PC-9 (cell line): Measurements from ENCODE around the gene NEIL1. TPM values are rescaled to one million over a fixed set of nuclear protein-coding genes. Genes with fewer than 3 reads are reported as not detected.

ENCODE experiments used
- BruUV-seq: library from RNA; stranded (reverse); fragments of 400-500 nt; replicated peaks from 2 replicates; lab custom pipeline; 2021; lab: Mats Ljungman, UMichigan
- CTCF ChIA-PET: fragments of 300-600 bp; sonication (Branson Sonifier 250); formaldehyde crosslinking; loops from one replicate; lab custom pipeline; 2022; ENCODE audit warnings: antibody characterized with exemption; lab: Charles Lee
- POLR2A ChIA-PET: fragments of 300-600 bp; sonication (Branson Sonifier 250); formaldehyde crosslinking; loops from one replicate; lab custom pipeline; 2022; ENCODE audit warnings: antibody characterized with exemption; ENCODE audit not compliant: unreplicated experiment; lab: Charles Lee
- DNase-seq, 2 experiments: peaks; one replicate each; pipeline versions ENCODE4 v3.0.0 to v3.0.0-alpha.2; 2015 to 2022; ENCODE audit warnings: mixed read lengths in 1 of 2
- H2AFZ ChIP-seq: fragments of 200-600 bp; sonication (generic); 2 replicates; pipeline ENCODE4 v1.8.1; 2017; ENCODE audit warnings: antibody characterized with exemption
- H3F3A ChIP-seq: fragments of 200-600 bp; sonication (generic); 2 replicates; pipeline ENCODE4 v1.8.1; 2017; ENCODE audit warnings: antibody characterized with exemption, mild to moderate bottlenecking, low read depth; ENCODE audit not compliant: insufficient read depth
- H3K27ac ChIP-seq: fragments of 200-600 bp; sonication (generic); 2 replicates; pipeline ENCODE4 v1.6.1; 2016; ENCODE audit warnings: mixed run types
- H3K27me3 ChIP-seq: fragments of 200-600 bp; sonication (generic); 2 replicates; pipeline ENCODE4 v1.6.1; 2016; ENCODE audit warnings: low read depth, mixed run types; ENCODE audit not compliant: insufficient read depth
- H3K36me3 ChIP-seq: fragments of 200-600 bp; sonication (generic); 2 replicates; pipeline ENCODE4 v1.6.1; 2016; ENCODE audit warnings: low read depth, mixed run types
- H3K4me1 ChIP-seq: fragments of 200-600 bp; sonication (generic); replicated peaks from 2 replicates; pipeline ENCODE4 v1.6.1; 2016; ENCODE audit warnings: mixed run types; ENCODE audit not compliant: insufficient read depth
- H3K4me2 ChIP-seq: fragments of 200-600 bp; sonication (generic); 2 replicates; pipeline ENCODE4 v1.6.1; 2017; ENCODE audit warnings: mixed run types
- H3K4me3 ChIP-seq: fragments of 200-600 bp; sonication (generic); 2 replicates; pipeline ENCODE4 v1.6.1; 2016; ENCODE audit warnings: mixed run types
- H3K79me2 ChIP-seq: fragments of 200-600 bp; sonication (generic); 2 replicates; pipeline ENCODE4 v1.6.1; 2017; ENCODE audit warnings: low read depth, mixed run types
- H3K9me2 ChIP-seq: fragments of 200-600 bp; sonication (generic); 2 replicates; pipeline ENCODE4 v1.8.1; 2017; ENCODE audit warnings: mild to moderate bottlenecking; ENCODE audit not compliant: insufficient read depth
- H3K9me3 ChIP-seq: fragments of 200-600 bp; sonication (generic); 2 replicates; pipeline ENCODE4 v1.8.1; 2016; ENCODE audit warnings: low read depth; ENCODE audit not compliant: insufficient read depth
- H4K20me1 ChIP-seq: fragments of 200-600 bp; sonication (generic); 2 replicates; pipeline ENCODE4 v1.8.1; 2017; ENCODE audit not compliant: insufficient read depth
- EZH2 ChIP-seq: fragments of 200-600 bp; sonication (generic); IDR thresholded peaks from 2 replicates; pipeline ENCODE4 v1.8.0; 2017; ENCODE audit warnings: antibody characterized with exemption, low read depth
- intact Hi-C: fragments of 100-400 bp; cut with micrococcal nuclease; formaldehyde crosslinking; loops from one replicate; pipeline ENCODE4 v1.10.0; 2022; ENCODE audit not compliant: unreplicated experiment
- total RNA-seq: library from RNA; stranded (reverse); gene quantifications from 2 replicates; pipeline ENCODE4 v1.2.3, GENCODE V29; 2021
- TF ChIP-seq, protein P1 (sequence below): fragments of 200-600 bp; sonication (generic); conservative IDR thresholded peaks from 2 replicates; pipeline ENCODE4 v1.6.1; 2017; ENCODE audit warnings: mixed run types, antibody characterized with exemption, mild to moderate bottlenecking, moderate library complexity

NEIL1 gene
- total RNA-seq, 1 experiment from 2014 or later = 21.3 TPM

GRCh38 chr15:75335313-75335704, 11.5 kb upstream of the NEIL1 start:
- ChIA-PET CTCF (no interaction called here), POLR2A (interaction anchor here (0.6 kb wide), 2 partner anchors 121 to 278 kb away, joined by 3 read pairs; no protein-coding TSS in a partner anchor)
- peak overlapping the region; percentile 81 for H3K4me2 ChIP-seq
- no peaks in the 10 kb centered on the region for H4K20me1 ChIP-seq
- H3K36me3 ChIP-seq = no peaks in the 10 kb centered on the region
- H2AFZ ChIP-seq = peak overlapping the region; percentile 80
- H3K4me3 ChIP-seq = peak overlapping the region; percentile 63
- H3K27ac ChIP-seq = 0 out of 2 replicates have a peak overlapping the region, but pooled peaks have one; percentile 2
- DNase-seq = no peak
- H3K9me2 ChIP-seq = no peaks in the 10 kb centered on the region
- no peaks in the 10 kb centered on the region; the same call in 1 of the 2 replicates for H3F3A ChIP-seq
- H3K79me2 ChIP-seq = peaks cover 10% of the 10 kb centered on the region; the same call in 1 of the 2 replicates
- peaks cover 15% of the 10 kb centered on the region; the same call in 1 of the 2 replicates for H3K4me1 ChIP-seq
- H3K9me3 ChIP-seq = no peaks in the 10 kb centered on the region
- BruUV-seq = TSS peak; percentile 73
- intact Hi-C loops = no loop called here
- TF ChIP-seq, protein P1, sequence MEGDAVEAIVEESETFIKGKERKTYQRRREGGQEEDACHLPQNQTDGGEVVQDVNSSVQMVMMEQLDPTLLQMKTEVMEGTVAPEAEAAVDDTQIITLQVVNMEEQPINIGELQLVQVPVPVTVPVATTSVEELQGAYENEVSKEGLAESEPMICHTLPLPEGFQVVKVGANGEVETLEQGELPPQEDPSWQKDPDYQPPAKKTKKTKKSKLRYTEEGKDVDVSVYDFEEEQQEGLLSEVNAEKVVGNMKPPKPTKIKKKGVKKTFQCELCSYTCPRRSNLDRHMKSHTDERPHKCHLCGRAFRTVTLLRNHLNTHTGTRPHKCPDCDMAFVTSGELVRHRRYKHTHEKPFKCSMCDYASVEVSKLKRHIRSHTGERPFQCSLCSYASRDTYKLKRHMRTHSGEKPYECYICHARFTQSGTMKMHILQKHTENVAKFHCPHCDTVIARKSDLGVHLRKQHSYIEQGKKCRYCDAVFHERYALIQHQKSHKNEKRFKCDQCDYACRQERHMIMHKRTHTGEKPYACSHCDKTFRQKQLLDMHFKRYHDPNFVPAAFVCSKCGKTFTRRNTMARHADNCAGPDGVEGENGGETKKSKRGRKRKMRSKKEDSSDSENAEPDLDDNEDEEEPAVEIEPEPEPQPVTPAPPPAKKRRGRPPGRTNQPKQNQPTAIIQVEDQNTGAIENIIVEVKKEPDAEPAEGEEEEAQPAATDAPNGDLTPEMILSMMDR = no peak
- TF ChIP-seq EZH2 = no peak
- no peaks in the 10 kb centered on the region for H3K27me3 ChIP-seq

DNA sequence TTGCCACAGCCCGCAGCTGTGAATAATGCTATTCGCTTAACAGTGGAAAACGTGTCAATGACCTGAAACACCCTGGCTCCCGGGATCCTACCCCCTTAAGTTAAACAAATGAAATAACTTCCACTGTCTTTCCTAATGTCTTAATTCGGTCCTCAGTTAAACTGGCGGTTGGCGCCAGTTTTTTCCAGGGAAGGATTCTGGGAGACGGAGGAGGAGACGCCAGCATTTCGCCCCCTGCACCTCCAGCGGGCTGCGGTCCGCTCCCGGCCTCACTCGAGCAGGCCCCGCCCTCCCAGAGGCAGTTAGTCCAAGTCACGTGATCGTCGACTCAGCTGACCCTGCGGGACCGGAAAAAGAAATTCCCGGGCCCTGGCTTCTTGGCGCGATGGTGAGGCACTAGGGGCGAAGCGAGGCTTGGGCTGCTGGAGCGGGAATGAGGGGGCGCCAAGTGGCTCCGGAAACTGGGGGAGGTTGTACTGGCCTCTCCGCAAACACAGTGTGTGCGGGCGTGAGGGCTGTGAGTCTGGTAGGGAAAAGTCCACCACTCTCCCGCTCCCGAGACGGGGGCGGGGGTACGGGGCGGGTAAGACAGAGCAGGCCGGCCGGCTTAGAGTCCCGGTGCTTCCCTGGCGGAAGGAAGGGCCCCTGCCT, 11.0 kb upstream of the NEIL1 start, which contains the start of gene COMMD4:
TSS of gene COMMD4 (plus strand) at position 359 of the 651 bp plus-strand sequence. CDS start at position 386, 27 bp downstream.
- ChIA-PET CTCF (no interaction called here), POLR2A (interaction anchor here (0.7 kb wide), 1 partner anchor 460 kb away, joined by 3 read pairs; no protein-coding TSS in a partner anchor)
- TF ChIP-seq EZH2 = no peak
- TF ChIP-seq, protein P1 = no peak
- Histone ChIP-seq H3F3A (no peaks in the 10 kb centered on the region; the same call in 1 of the 2 replicates), H3K4me2 (peak within 1 kb of the TSS; percentile 81), H3K27me3 (no peaks in the 10 kb centered on the region), H3K9me3 (no peaks in the 10 kb centered on the region), H2AFZ (peak within 1 kb of the TSS; percentile 80), H3K4me1 (peaks cover 15% of the 10 kb centered on the region; the same call in 1 of the 2 replicates), H3K36me3 (no peaks in the 10 kb centered on the region; the same call in 1 of the 2 replicates), H3K9me2 (no peaks in the 10 kb centered on the region), H3K4me3 (peak within 1 kb of the TSS; percentile 63), H4K20me1 (no peaks in the 10 kb centered on the region), H3K27ac (0 out of 2 replicates have a peak within 1 kb of the TSS, but pooled peaks have one; percentile 2), H3K79me2 (peaks cover 10% of the 10 kb centered on the region; the same call in 1 of the 2 replicates)
- BruUV-seq = no TSS peak
- DNase-seq = peak; percentile 85 to 92
- intact Hi-C loops = no loop called here

- H3K36me3 ChIP-seq = no peaks in the 10 kb centered on the region; the same call in 1 of the 2 replicates
- H3K4me2 ChIP-seq = no peak overlapping the region
- no peak overlapping the region for H3K27ac ChIP-seq
- CTCF ChIA-PET = no interaction called here
- POLR2A ChIA-PET = no interaction called here
- peaks cover 15% of the 10 kb centered on the region; the same call in 1 of the 2 replicates for H3K4me1 ChIP-seq
- H3K4me3 ChIP-seq = no peak overlapping the region
- H3F3A ChIP-seq = no peaks in the 10 kb centered on the region; the same call in 1 of the 2 replicates
- intact Hi-C loops = no loop called here
- H2AFZ ChIP-seq = no peak overlapping the region
- no peaks in the 10 kb centered on the region for H3K27me3 ChIP-seq
- TF ChIP-seq EZH2 = no peak
- TF ChIP-seq, protein P1 = no peak
- H4K20me1 ChIP-seq = no peaks in the 10 kb centered on the region
- H3K79me2 ChIP-seq = peaks cover 10% of the 10 kb centered on the region; the same call in 1 of the 2 replicates
- H3K9me3 ChIP-seq = no peaks in the 10 kb centered on the region
- no peaks in the 10 kb centered on the region for H3K9me2 ChIP-seq
- no TSS peak for BruUV-seq
- DNase-seq = no peak
Observed at GRCh38 chr15:75338661-75339240, 8.1 kb upstream of the NEIL1 start.
